Adipocyte (in vitro differentiated cells): ENCODE results near the gene NR5A2.
A peak's percentile ranks its signal among the peaks of the same experiment; 100 is the strongest.

Experiments used
- DNase-seq: peaks from one replicate; pipeline ENCODE4 v3.0.0-alpha.2; 2015; ENCODE audit warnings: low read depth
- H3K27me3 ChIP-seq: replicated peaks from 2 replicates; pipeline ENCODE4 v1.7.0; 2013; ENCODE audit warnings: mild to moderate bottlenecking, low read length, moderate library complexity; ENCODE audit not compliant: control insufficient read depth, insufficient read depth
- H3K36me3 ChIP-seq: 2 replicates; pipeline ENCODE4 v1.7.0; 2013; ENCODE audit warnings: low read length, mild to moderate bottlenecking, moderate library complexity; ENCODE audit not compliant: control insufficient read depth, insufficient read depth, severe bottlenecking
- H3K4me1 ChIP-seq: 2 replicates; pipeline ENCODE4 v1.7.0; 2013; ENCODE audit warnings: mild to moderate bottlenecking, low read length, moderate library complexity; ENCODE audit not compliant: control insufficient read depth, insufficient read depth
- H3K4me3 ChIP-seq: 2 replicates; pipeline ENCODE4 v1.7.0; 2013; ENCODE audit warnings: mild to moderate bottlenecking, low read length, moderate library complexity
- H3K9ac ChIP-seq: 2 replicates; pipeline ENCODE4 v1.7.0; 2013; ENCODE audit warnings: mild to moderate bottlenecking, low read length, moderate library complexity
- H3K9me3 ChIP-seq: 2 replicates; pipeline ENCODE4 v1.7.0; 2013; ENCODE audit warnings: mild to moderate bottlenecking, low read length, moderate library complexity; ENCODE audit not compliant: control insufficient read depth

The NR5A2 gene

DNA sequence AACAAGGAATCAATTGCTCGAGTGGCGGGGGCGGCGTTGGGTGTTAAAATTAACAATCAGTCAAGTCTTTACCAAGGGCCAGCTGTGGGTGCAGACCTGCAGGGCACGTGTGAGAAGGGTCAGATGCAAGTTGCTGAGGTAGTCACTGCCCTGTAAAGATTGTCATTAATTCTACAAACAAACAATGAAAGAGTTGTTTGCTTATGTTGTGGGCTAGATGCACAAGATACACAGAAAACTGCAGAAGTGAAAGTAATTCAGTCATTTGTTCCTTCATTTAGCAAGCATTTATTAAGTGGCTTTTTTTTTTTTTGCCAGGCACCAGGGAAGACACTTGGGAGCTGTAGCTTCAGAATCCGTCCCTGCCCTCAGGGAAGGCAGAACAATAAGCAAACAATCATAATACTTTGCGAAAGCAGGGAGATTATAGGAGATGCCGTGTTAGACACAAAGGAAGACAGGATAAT, 79.5 kb downstream of the NR5A2 start:
- DNase-seq: peak; percentile 31
- H3K4me1 ChIP-seq: peaks cover 15% of the 10 kb centered on the region
- H3K27me3 ChIP-seq: no peaks in the 10 kb centered on the region
- no peaks in the 10 kb centered on the region for H3K36me3 ChIP-seq
- H3K9me3 ChIP-seq: no peaks in the 10 kb centered on the region
- H3K9ac ChIP-seq: no peak overlapping the region
- H3K4me3 ChIP-seq: peak overlapping the region; percentile 66

DNA sequence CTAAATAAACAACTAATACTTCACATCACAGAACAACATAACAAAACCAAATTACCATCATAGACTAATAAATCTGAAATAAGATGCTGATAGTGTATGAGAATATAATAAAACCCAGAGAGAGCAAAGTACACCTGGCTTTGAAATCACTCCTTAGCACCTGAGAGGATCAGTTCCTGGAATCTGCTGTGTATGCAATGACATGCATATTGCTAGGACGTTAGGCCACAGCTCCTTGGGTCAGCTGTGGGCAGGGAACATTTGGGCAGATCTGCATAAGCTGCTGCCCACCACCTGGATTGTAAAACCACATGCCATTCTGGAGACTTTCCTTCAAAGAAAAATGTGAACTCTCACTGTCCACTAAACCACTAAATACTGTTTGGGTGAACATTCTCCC, 81.1 kb downstream of the NR5A2 start:
- Histone ChIP-seq H3K36me3 (no peaks in the 10 kb centered on the region), H3K9me3 (no peaks in the 10 kb centered on the region), H3K27me3 (no peaks in the 10 kb centered on the region), H3K4me3 (no peak overlapping the region), H3K9ac (no peak overlapping the region), H3K4me1 (peaks cover 15% of the 10 kb centered on the region)
- no peak for DNase-seq

DNA sequence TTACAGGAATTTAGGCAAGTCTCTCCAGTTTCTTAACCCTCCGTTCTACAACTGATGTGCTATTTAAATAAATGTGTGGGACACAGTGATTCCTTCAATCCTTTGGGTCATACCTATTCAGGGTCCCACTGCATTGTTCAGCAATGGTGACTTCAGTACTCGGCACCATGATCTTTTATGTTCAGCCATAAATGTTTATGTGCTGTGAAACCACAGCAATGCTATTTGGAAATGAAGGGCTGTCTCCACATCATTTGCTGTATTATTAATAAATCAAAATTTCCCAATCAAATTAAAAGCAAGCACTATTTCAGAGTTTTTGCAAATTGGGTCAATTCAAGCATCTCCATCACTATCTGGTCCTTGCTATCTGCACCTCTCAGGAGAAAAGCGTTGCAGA, 84.8 kb downstream of the NR5A2 start:
- Histone ChIP-seq H3K9ac (no peak overlapping the region), H3K27me3 (no peaks in the 10 kb centered on the region), H3K4me3 (no peak overlapping the region), H3K36me3 (no peaks in the 10 kb centered on the region), H3K9me3 (no peaks in the 10 kb centered on the region), H3K4me1 (peaks cover 12% of the 10 kb centered on the region)
- no peak for DNase-seq

DNA sequence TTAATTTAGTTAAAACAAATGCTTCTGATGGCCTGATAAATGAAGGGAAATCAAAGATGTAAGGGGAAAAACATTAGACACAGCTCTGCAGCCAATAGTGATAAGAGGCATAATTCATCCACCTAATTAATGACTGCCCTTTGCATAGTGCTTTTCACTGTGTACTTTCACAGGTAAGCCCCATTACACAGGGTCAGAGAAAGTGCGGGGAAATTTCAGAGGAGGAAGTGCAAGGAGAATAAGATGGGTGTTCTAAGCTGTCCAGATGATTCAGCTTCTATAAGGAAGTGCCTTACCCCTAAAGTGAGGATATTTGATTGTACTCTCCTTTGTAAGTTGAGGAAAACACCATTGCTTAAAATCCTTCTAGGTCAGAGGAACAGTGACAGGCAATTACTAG, 88.0 kb downstream of the NR5A2 start:
- Histone ChIP-seq H3K36me3 (no peaks in the 10 kb centered on the region), H3K27me3 (no peaks in the 10 kb centered on the region), H3K4me3 (no peak overlapping the region), H3K9me3 (no peaks in the 10 kb centered on the region), H3K9ac (no peak overlapping the region), H3K4me1 (peaks cover 10% of the 10 kb centered on the region)
- DNase-seq: no peak

- Histone ChIP-seq H3K9ac (no peak overlapping the region), H3K36me3 (no peaks in the 10 kb centered on the region), H3K4me3 (no peak overlapping the region), H3K4me1 (peaks cover 9% of the 10 kb centered on the region), H3K27me3 (no peaks in the 10 kb centered on the region), H3K9me3 (no peaks in the 10 kb centered on the region)
- DNase-seq: no peak
Measured at GRCh38 chr1:200116324-200116723, 88.8 kb downstream of the NR5A2 start.

DNA sequence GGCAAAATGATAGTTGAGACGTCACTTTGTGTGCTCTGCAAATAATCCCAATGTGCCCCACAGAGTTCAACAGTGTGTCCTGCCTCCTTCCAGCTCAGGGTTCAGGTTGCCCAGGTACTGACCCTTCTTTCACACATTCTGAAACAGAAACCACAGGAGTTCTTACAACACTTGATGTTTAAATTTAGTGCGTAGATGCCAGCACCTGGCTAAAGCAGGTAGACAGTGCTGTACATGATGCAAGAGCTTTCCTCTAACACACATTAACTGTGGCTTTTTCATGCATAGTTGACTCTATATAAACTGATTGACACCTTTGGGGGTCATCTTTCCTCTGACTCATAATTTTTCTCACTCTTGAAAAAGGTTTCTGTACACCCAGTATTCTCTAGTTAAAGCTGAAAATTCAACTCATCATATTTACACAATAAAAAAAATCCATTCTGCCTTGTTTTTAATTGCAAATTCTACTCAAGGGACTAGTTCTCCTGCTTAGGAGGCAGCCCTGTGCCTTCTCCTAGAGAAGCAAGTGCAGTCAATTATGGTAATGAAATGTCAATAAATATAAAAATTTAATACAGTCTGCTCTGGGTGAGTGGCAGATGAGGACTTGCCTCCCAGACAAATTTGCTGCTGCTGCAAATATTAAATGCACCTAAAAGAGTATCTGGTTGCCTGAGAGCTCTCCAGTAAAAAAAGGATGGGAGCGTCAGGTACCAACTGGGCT, 91.4 kb downstream of the NR5A2 start:
- no peaks in the 10 kb centered on the region for H3K9me3 ChIP-seq
- no peaks in the 10 kb centered on the region for H3K36me3 ChIP-seq
- H3K9ac ChIP-seq: no peak overlapping the region
- H3K4me3 ChIP-seq: no peak overlapping the region
- no peak for DNase-seq
- H3K4me1 ChIP-seq: peaks cover 7% of the 10 kb centered on the region
- H3K27me3 ChIP-seq: no peaks in the 10 kb centered on the region

DNA sequence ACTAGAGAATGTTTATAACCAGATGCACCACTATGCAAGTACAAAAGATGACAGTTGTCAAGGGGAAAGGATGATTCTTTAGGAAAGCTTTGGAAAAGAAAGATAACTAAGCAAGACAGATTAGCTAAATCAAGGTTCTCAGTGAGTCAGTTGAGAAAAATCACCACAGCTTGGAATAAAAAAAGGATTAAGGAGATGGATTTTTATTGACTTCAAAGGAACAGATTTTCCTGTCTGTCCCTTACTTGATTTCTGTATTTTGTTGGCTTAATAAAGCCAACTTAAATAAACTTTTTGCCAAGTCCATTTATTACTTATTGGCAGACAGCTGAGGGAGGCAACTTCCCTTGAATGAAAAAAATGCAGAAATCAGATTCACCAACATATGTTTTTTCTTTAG, 93.9 kb downstream of the NR5A2 start:
- Histone ChIP-seq H3K9me3 (no peaks in the 10 kb centered on the region), H3K4me3 (no peak overlapping the region), H3K4me1 (peaks cover 3% of the 10 kb centered on the region), H3K27me3 (no peaks in the 10 kb centered on the region), H3K9ac (no peak overlapping the region), H3K36me3 (no peaks in the 10 kb centered on the region)
- no peak for DNase-seq

DNA sequence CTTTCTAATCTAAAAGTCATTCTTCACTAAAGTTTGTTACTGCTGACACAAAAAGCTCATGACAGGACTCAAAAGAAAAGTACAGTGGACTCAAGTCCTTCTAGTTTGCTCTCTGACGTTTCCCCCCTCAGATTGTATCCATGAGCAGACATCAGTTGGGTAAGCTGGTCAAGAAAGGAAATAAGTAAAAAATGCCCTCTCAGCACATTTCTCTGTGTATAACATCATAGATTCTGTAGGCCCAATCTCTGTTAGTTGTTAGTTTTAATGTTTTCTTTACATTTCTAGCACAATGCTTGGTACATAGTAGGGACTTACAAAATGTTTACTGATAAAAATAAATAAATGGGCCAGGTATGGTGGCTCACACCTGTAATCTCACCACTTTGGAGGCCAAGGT, 96.8 kb downstream of the NR5A2 start:
- Histone ChIP-seq H3K9me3 (no peaks in the 10 kb centered on the region), H3K27me3 (peaks cover 4% of the 10 kb centered on the region), H3K36me3 (no peaks in the 10 kb centered on the region), H3K4me3 (no peak overlapping the region), H3K9ac (no peak overlapping the region), H3K4me1 (no peaks in the 10 kb centered on the region)
- no peak for DNase-seq

DNA sequence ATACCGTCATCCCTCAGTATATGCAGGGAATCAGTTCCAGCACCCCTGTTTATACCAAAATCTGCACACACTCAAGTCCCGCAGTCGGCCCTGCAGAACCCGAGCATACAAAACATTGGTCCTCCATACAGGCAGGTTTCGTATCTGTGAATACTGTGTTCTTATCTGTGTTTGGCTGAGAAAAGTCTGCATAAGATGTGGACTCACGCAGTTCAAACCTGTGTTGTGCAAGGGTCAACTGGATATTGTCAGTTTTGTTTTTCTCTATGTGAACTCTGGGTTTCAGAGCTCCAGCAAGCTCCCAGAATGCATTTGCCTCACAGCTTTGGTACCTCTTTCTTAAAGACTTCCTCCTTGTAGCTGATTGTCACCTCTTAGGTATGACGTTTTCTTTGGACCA, 100.6 kb downstream of the NR5A2 start:
- H3K27me3 ChIP-seq: peaks cover 4% of the 10 kb centered on the region
- H3K36me3 ChIP-seq: no peaks in the 10 kb centered on the region
- H3K4me1 ChIP-seq: no peaks in the 10 kb centered on the region
- no peak for DNase-seq
- H3K9me3 ChIP-seq: no peaks in the 10 kb centered on the region
- H3K4me3 ChIP-seq: no peak overlapping the region
- no peak overlapping the region for H3K9ac ChIP-seq

GRCh38 chr1:200128944-200129879, 101.7 kb downstream of the NR5A2 start:
- DNase-seq: no peak

GRCh38 chr1:200130552-200130951, 103.0 kb downstream of the NR5A2 start:
- H3K4me3 ChIP-seq: no peak overlapping the region
- H3K36me3 ChIP-seq: no peaks in the 10 kb centered on the region
- DNase-seq: peak; percentile 58
- no peaks in the 10 kb centered on the region for H3K9me3 ChIP-seq
- no peak overlapping the region for H3K9ac ChIP-seq
- no peaks in the 10 kb centered on the region for H3K4me1 ChIP-seq
- peaks cover 4% of the 10 kb centered on the region for H3K27me3 ChIP-seq

More at GRCh38 chr1:200128944-200129879, 101.7 kb downstream of the NR5A2 start:
- peaks cover 4% of the 10 kb centered on the region for H3K27me3 ChIP-seq
- H3K9me3 ChIP-seq: no peaks in the 10 kb centered on the region
- H3K36me3 ChIP-seq: no peaks in the 10 kb centered on the region
- no peak overlapping the region for H3K4me3 ChIP-seq
- H3K9ac ChIP-seq: no peak overlapping the region
- H3K4me1 ChIP-seq: no peaks in the 10 kb centered on the region
